Naive thymus-derived CD4-positive, alpha-beta T cell (primary cell): Measurements from ENCODE around the gene PRDM8. TPM values are rescaled to one million over a fixed set of nuclear protein-coding genes. Genes with fewer than 3 reads are reported as not detected.

Experiments used
- ATAC-seq: fragments of 150-1000 bp; cut with Tn5 transposase; 2 replicates; pipeline ENCODE4 v1.10.0; 2021; ENCODE audit warnings: mild to moderate bottlenecking, moderate library complexity
- CTCF ChIA-PET: fragments of 350-600 bp; sonication (Branson Sonifier 250); formaldehyde crosslinking; loops from one replicate; lab custom pipeline; 2021; ENCODE audit warnings: antibody characterized with exemption; lab: Charles Lee
- POLR2A ChIA-PET: fragments of 350-600 bp; sonication (Branson Sonifier 250); formaldehyde crosslinking; loops from one replicate; lab custom pipeline; 2021; ENCODE audit warnings: antibody characterized with exemption, inconsistent platforms; lab: Charles Lee
- DNase-seq, 9 donors: peaks; one replicate each; pipeline versions ENCODE4 v3.0.0 to v3.0.0-alpha.2; 2020 to 2022; ENCODE audit warnings: mixed read lengths in 1 of 9
- H3K27ac ChIP-seq: one replicate; pipeline ENCODE4 v1.7.0; 2013; ENCODE audit warnings: mild to moderate bottlenecking, low read depth, low read length, moderate library complexity
- H3K27me3 ChIP-seq, 2 donors: one replicate each; pipeline ENCODE4 v1.7.0; 2013; ENCODE audit warnings: low read length in 2 of 2, mild to moderate bottlenecking in 2 of 2, moderate library complexity in 2 of 2; ENCODE audit not compliant: control insufficient read depth in 2 of 2, insufficient read depth in 2 of 2
- H3K36me3 ChIP-seq, 3 experiments: 1 replicate in 2 of 3; 2 replicates in 1 of 3; pipeline ENCODE4 v1.7.0; 2013; ENCODE audit warnings: low read length in 3 of 3, mild to moderate bottlenecking in 3 of 3, moderate library complexity in 1 of 3; ENCODE audit not compliant: insufficient read depth in 3 of 3, control insufficient read depth in 2 of 3
- H3K4me1 ChIP-seq, 2 donors: one replicate each; pipeline ENCODE4 v1.7.0; 2013; ENCODE audit warnings: low read length in 2 of 2, mild to moderate bottlenecking in 2 of 2, moderate library complexity in 1 of 2; ENCODE audit not compliant: control insufficient read depth in 2 of 2, insufficient read depth in 2 of 2
- H3K4me3 ChIP-seq: 2 replicates; pipeline ENCODE4 v1.7.0; 2013; ENCODE audit warnings: mild to moderate bottlenecking, low read length
- H3K9me3 ChIP-seq, 3 experiments: 1 replicate in 2 of 3; 2 replicates in 1 of 3; pipeline ENCODE4 v1.7.0; 2013; ENCODE audit warnings: low read length in 3 of 3; ENCODE audit not compliant: control insufficient read depth in 2 of 3
- H3K27ac Mint-ChIP-seq, 9 donors: one replicate each; pipeline ENCODE4 v1.8.0; 2020 to 2022; ENCODE audit warnings: mixed read lengths in 9 of 9, mild to moderate bottlenecking in 8 of 9, moderate library complexity in 5 of 9, inconsistent platforms in 2 of 9
- H3K27me3 Mint-ChIP-seq, 5 donors: one replicate each; pipeline ENCODE4 v1.8.0; 2021 to 2022; ENCODE audit warnings: mixed read lengths in 5 of 5, mild to moderate bottlenecking in 1 of 5
- H3K36me3 Mint-ChIP-seq, 5 donors: one replicate each; pipeline ENCODE4 v1.8.0; 2020 to 2022; ENCODE audit warnings: mixed read lengths in 5 of 5, mild to moderate bottlenecking in 3 of 5, inconsistent platforms in 1 of 5
- H3K4me1 Mint-ChIP-seq, 7 donors: one replicate each; pipeline ENCODE4 v1.8.0; 2020 to 2022; ENCODE audit warnings: mixed read lengths in 7 of 7, mild to moderate bottlenecking in 3 of 7, inconsistent platforms in 1 of 7
- H3K4me3 Mint-ChIP-seq, 10 donors: one replicate each; pipeline ENCODE4 v1.8.0; 2020 to 2022; ENCODE audit warnings: mild to moderate bottlenecking in 10 of 10, mixed read lengths in 10 of 10, moderate library complexity in 6 of 10, inconsistent platforms in 2 of 10
- H3K9me3 Mint-ChIP-seq, 11 donors: one replicate each; pipeline ENCODE4 v1.8.0; 2020 to 2022; ENCODE audit warnings: mixed read lengths in 11 of 11, mild to moderate bottlenecking in 4 of 11, inconsistent platforms in 1 of 11, moderate library complexity in 1 of 11
- intact Hi-C, 2 donors: fragments of 100-400 bp; cut with micrococcal nuclease; formaldehyde crosslinking; loops; one replicate each; pipeline ENCODE4 v1.15.1; 2023
- polyA plus RNA-seq, 2 donors: library from polyadenylated mRNA; unstranded; fragments of 300-500 nt; fragmentation: Illumina TruSeq; gene quantifications; one replicate each; pipeline ENCODE4 v1.2.3, GENCODE V29; 2021
- total RNA-seq, 6 experiments: library from RNA in 5 of 6; stranded (reverse) in 5 of 6; gene quantifications; 1 replicate in 5 of 6; 2 replicates in 1 of 6; pipeline ENCODE4 v1.2.3 and lab custom pipeline; 2021 to 2026

PRDM8 gene
- total and polyA plus RNA-seq, 7 experiments from 2014 or later: 1.3 to 13.7 (median 8.0) TPM

GRCh38 chr4:80206111-80206510, 8.8 kb downstream of the PRDM8 start:
- POLR2A ChIA-PET: interaction anchor here (1.3 kb wide), 1 partner anchor 34 kb away, joined by 3 read pairs; no protein-coding TSS in a partner anchor
- no peak overlapping the region for H3K4me3 Mint-ChIP-seq
- H3K4me1 Mint-ChIP-seq: peaks cover 6 to 15% (median 13%) of the 10 kb centered on the region in 7 donors
- intact Hi-C loops: no loop called here
- CTCF ChIA-PET: interaction anchor here (1.2 kb wide), 1 partner anchor 19 kb away, joined by 5 read pairs; no protein-coding TSS in a partner anchor
- ATAC-seq (no peak), DNase-seq (no peak)
- no peaks in the 10 kb centered on the region for H3K36me3 ChIP-seq
- no peaks in the 10 kb centered on the region for H3K9me3 ChIP-seq
- peaks cover 0 to 48% (median 14%) of the 10 kb centered on the region in 5 donors for H3K27me3 Mint-ChIP-seq
- no peaks in the 10 kb centered on the region for H3K27me3 ChIP-seq
- H3K9me3 Mint-ChIP-seq: no peaks in the 10 kb centered on the region
- H3K4me3 ChIP-seq: no peak overlapping the region
- no peak overlapping the region for H3K27ac ChIP-seq
- no peak overlapping the region for H3K27ac Mint-ChIP-seq
- H3K36me3 Mint-ChIP-seq: peaks cover 0 to 9% (median 0%) of the 10 kb centered on the region in 5 donors
- peaks cover 0 to 5% of the 10 kb centered on the region in 2 donors for H3K4me1 ChIP-seq

- ATAC-seq: no peak
- Histone ChIP-seq H3K4me3 (no peak overlapping the region), H3K27ac (no peak overlapping the region), H3K9me3 (no peaks in the 10 kb centered on the region), H3K36me3 (no peaks in the 10 kb centered on the region), H3K27me3 (no peaks in the 10 kb centered on the region), H3K4me1 (peaks cover 0 to under 1% of the 10 kb centered on the region in 2 donors)
- DNase-seq: no peak
- ChIA-PET POLR2A (interaction anchor here (1.3 kb wide), 1 partner anchor 35 kb away, joined by 3 read pairs; no protein-coding TSS in a partner anchor), CTCF (interaction anchor here (1.2 kb wide), 1 partner anchor 19 kb away, joined by 5 read pairs; no protein-coding TSS in a partner anchor)
- H3K4me3 Mint-ChIP-seq: no peak overlapping the region
- H3K36me3 Mint-ChIP-seq: peaks cover 0 to 3% (median 0%) of the 10 kb centered on the region in 5 donors
- H3K27ac Mint-ChIP-seq: no peak overlapping the region
- peaks cover under 1 to 10% (median 8%) of the 10 kb centered on the region in 7 donors for H3K4me1 Mint-ChIP-seq
- peaks cover 0 to 46% (median 18%) of the 10 kb centered on the region in 5 donors for H3K27me3 Mint-ChIP-seq
- H3K9me3 Mint-ChIP-seq: no peaks in the 10 kb centered on the region
- intact Hi-C loops: no loop called here
Measured at GRCh38 chr4:80206521-80207171, 9.3 kb downstream of the PRDM8 start.

DNA sequence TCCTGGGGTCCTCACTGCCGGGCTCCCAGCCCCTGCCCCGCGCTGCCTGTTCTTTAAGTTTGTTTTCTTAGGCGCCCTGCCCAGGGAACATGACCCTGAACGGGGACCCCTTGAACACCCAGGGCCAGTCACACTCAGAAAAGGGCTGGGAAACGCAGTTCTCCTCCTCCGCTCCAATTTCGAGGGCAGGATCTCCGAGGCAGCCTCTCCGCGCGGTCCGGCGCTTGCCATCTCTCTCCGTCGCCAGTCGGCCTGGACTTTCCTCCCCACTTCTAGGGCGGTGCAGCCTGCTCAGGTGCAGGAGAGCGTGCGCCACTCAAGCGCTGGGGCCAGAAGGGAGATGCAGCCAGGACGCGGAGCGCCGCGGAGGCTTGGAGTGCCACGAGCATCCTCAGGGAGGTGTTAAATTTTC, 9.9 kb downstream of the PRDM8 start:
- CTCF ChIA-PET: interaction anchor here (0.7 to 0.8 kb wide), 3 partner anchors 10 to 232 kb away, joined by 3 read pairs; partner anchors contain the start of gene PRDM8
- H3K27me3 ChIP-seq: no peaks in the 10 kb centered on the region

DNA sequence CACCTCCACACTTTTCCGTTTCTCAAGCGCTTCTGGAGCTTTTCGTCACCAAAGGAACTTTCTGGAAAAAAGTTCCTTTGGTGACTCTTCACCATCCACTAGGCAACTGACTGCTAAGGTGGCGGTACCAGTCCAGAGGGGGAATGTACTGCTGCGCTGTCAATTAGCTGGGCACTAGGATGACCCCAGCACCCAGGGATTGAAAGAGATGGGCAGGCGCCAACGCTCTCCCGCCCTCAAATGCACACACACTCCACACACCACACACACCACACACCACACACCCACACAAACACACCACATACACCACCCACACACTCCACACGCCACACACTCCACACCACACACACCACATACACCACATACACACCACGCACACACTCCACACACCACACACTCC, 10.4 kb downstream of the PRDM8 start:
- POLR2A ChIA-PET: no interaction called here
- no peak overlapping the region for H3K4me3 ChIP-seq
- H3K27me3 ChIP-seq: no peaks in the 10 kb centered on the region
- no peaks in the 10 kb centered on the region for H3K36me3 ChIP-seq
- intact Hi-C loops: no loop called here
- Mint-ChIP-seq H3K27ac (peak overlapping the region in 1 of 9 donors; percentile 3), H3K4me1 (peaks cover 0 to 8% (median 6%) of the 10 kb centered on the region in 7 donors), H3K9me3 (no peaks in the 10 kb centered on the region), H3K4me3 (no peak overlapping the region), H3K27me3 (peaks cover 0 to 49% (median 18%) of the 10 kb centered on the region in 5 donors), H3K36me3 (peaks cover 0 to 2% (median 0%) of the 10 kb centered on the region in 5 donors)
- no peaks in the 10 kb centered on the region for H3K9me3 ChIP-seq
- CTCF ChIA-PET: interaction anchor here (0.7 to 0.8 kb wide), 3 partner anchors 11 to 232 kb away, joined by 3 read pairs; partner anchors contain the start of gene PRDM8
- no peak overlapping the region for H3K27ac ChIP-seq
- no peaks in the 10 kb centered on the region for H3K4me1 ChIP-seq
- no peak for DNase-seq
- no peak for ATAC-seq

More for the DNA sequence above, 9.9 kb downstream of the PRDM8 start:
- Mint-ChIP-seq H3K27ac (no peak overlapping the region), H3K27me3 (peaks cover 0 to 49% (median 18%) of the 10 kb centered on the region in 5 donors), H3K4me1 (peaks cover 0 to 8% (median 6%) of the 10 kb centered on the region in 7 donors), H3K4me3 (no peak overlapping the region), H3K36me3 (peaks cover 0 to 2% (median 0%) of the 10 kb centered on the region in 5 donors), H3K9me3 (no peaks in the 10 kb centered on the region)
- Histone ChIP-seq H3K4me3 (no peak overlapping the region), H3K27ac (no peak overlapping the region), H3K4me1 (no peaks in the 10 kb centered on the region), H3K9me3 (no peaks in the 10 kb centered on the region), H3K36me3 (no peaks in the 10 kb centered on the region)
- DNase-seq (no peak), ATAC-seq (no peak)
- POLR2A ChIA-PET: no interaction called here
- intact Hi-C loops: no loop called here

DNA sequence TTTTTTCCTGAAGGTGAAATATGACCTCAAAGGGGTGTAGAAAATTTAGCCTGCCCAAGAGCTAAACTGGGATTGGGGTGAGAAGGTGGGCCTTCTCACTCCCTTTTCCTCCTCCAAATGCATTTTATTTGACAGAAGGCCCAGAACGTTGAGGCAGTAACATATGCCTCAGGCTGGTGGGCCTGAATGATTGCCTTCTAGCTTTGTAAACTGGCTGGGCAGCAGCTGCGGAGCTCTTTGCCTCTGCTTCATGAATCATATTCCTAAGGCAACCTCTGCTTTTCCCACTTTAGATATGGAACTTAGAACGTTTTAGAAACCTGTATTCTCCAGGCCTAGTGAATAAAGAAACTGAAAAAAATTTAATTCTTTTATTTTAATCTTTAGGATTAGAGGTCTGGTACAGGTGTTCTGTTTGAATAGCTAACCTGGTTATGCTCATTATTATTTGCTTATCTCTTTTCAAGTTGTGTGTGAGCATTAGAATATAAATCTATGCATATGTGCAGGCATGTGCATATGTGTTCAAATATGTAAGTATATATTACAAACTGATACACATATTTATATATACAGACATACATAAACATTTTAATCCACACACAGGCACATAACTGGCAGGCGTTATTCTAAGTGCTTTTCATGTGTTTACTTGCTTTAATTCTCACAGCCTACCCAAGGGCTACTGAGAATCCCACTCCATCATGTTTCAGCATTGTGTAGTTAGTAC, 11.5 kb downstream of the PRDM8 start:
- CTCF ChIA-PET: interaction anchor here (0.6 to 0.8 kb wide), 2 partner anchors 163 to 1255 kb away, joined by 4 to 5 read pairs; no protein-coding TSS in a partner anchor

GRCh38 chr4:80209340-80209701, 12.0 kb downstream of the PRDM8 start:
- Mint-ChIP-seq H3K4me1 (peaks cover 0 to 5% (median 0%) of the 10 kb centered on the region in 7 donors), H3K27ac (no peak overlapping the region), H3K36me3 (peaks cover 0 to 2% (median 0%) of the 10 kb centered on the region in 5 donors), H3K4me3 (no peak overlapping the region), H3K27me3 (peaks cover 0 to 52% (median 18%) of the 10 kb centered on the region in 5 donors), H3K9me3 (no peaks in the 10 kb centered on the region)
- Histone ChIP-seq H3K9me3 (no peaks in the 10 kb centered on the region), H3K4me3 (no peak overlapping the region), H3K4me1 (no peaks in the 10 kb centered on the region), H3K27ac (no peak overlapping the region), H3K36me3 (no peaks in the 10 kb centered on the region), H3K27me3 (no peaks in the 10 kb centered on the region)
- ChIA-PET POLR2A (interaction anchor here (1.0 kb wide), 1 partner anchor 27 kb away, joined by 4 read pairs; no protein-coding TSS in a partner anchor), CTCF (interaction anchor here (0.6 kb wide), 1 partner anchor 1256 kb away, joined by 4 read pairs; no protein-coding TSS in a partner anchor)
- ATAC-seq (no peak), DNase-seq (no peak)
- intact Hi-C loops: no loop called here

More for the DNA sequence above, 11.5 kb downstream of the PRDM8 start:
- Mint-ChIP-seq H3K9me3 (no peaks in the 10 kb centered on the region), H3K4me1 (peaks cover 0 to 5% (median 0%) of the 10 kb centered on the region in 7 donors), H3K27me3 (peaks cover 0 to 53% (median 18%) of the 10 kb centered on the region in 5 donors), H3K27ac (no peak overlapping the region), H3K36me3 (peaks cover 0 to 2% (median 0%) of the 10 kb centered on the region in 5 donors), H3K4me3 (peak overlapping the region in 1 of 10 donors; percentile 60)
- Histone ChIP-seq H3K36me3 (no peaks in the 10 kb centered on the region), H3K4me1 (no peaks in the 10 kb centered on the region), H3K27me3 (no peaks in the 10 kb centered on the region), H3K4me3 (no peak overlapping the region), H3K9me3 (no peaks in the 10 kb centered on the region), H3K27ac (no peak overlapping the region)
- ATAC-seq (no peak), DNase-seq (no peak)
- intact Hi-C loops: no loop called here
- POLR2A ChIA-PET: interaction anchor here (0.7 kb wide), 1 partner anchor 22 kb away, joined by 3 read pairs; no protein-coding TSS in a partner anchor
